ENCODE data around the gene TNC. TPM values are rescaled to one million over a fixed set of nuclear protein-coding genes. Genes with fewer than 3 reads are reported as not detected.

Gene TNC
- total and polyA plus RNA-seq, 10 of the 15 experiments (the other 5 are each of a cell fraction or from before 2014, with no cell fraction given) = 0.05 to 4.2 (median 0.14) TPM

GRCh38 chr9:115144706-115145105 is 26.7 kb upstream of the TNC start (continued):
- no peak for TF ChIP-seq SKIL (IDR thresholded peaks at IDR 0.05; ENCODE audit: low read depth, poor library complexity, severe bottlenecking)
- TF ChIP-seq USF1 (IDR thresholded peaks at IDR 0.05; ENCODE audit: borderline replicate concordance, extremely low read length, insufficient read depth, low read depth, low read length) = no peak
- no peak for TF ChIP-seq CBX5 (IDR thresholded peaks at IDR 0.05; ENCODE audit: low read depth)
- no peak for TF ChIP-seq CTCF (IDR thresholded peaks at IDR 0.05 in 2 of 3, conservative IDR thresholded peaks at IDR 0.05 in 1 of 3; ENCODE audit: control insufficient read depth in 2 of 3, extremely low read depth in 1 of 3, insufficient read depth in 1 of 3, low read depth in 3 of 3, low read length in 3 of 3)
- TF ChIP-seq SREBF1 (IDR thresholded peaks at IDR 0.05; ENCODE audit: low read length) = no peak

- no peak overlapping the region for H3K9ac ChIP-seq (ENCODE audit: control insufficient read depth, insufficient read depth, low read length)
- RAD21 ChIA-PET (ENCODE audit: unreplicated experiment) = no interaction called here
- no peak overlapping the region for H3K4me3 ChIP-seq
- WGBS (ENCODE audit: insufficient coverage, insufficient replicate concordance, low lambda C conversion rate, missing lambda C conversion rate) = 0% methylated on average over 2 of the region's 2 CpGs
- no peak overlapping the region for H3K27ac ChIP-seq (ENCODE audit: control insufficient read depth, insufficient read depth)
- intact Hi-C loops (cut with micrococcal nuclease; ENCODE audit: unreplicated experiment) = no loop called here
- no peaks in the 10 kb centered on the region for H4K20me1 ChIP-seq (ENCODE audit: control insufficient read depth, insufficient read depth)
- no peaks in the 10 kb centered on the region for H3K27me3 ChIP-seq (replicated peaks in 1 of 2; ENCODE audit: control insufficient read depth in 2 of 2, insufficient read depth in 2 of 2, low read length in 1 of 2)
- ATAC-seq (no peak), FAIRE-seq (no peak), DNase-seq (ENCODE audit: low read depth, low spot score) (no peak)
- POLR2A ChIA-PET = no interaction called here
- no TSS peak for BruUV-seq (replicated peaks)
- CTCF ChIA-PET = interaction anchor here (0.6 kb wide), 1 partner anchor 20 kb away, joined by 3 read pairs; no protein-coding TSS in a partner anchor
- SMC1A ChIA-PET (ENCODE audit: uncharacterized antibody, unreplicated experiment) = interaction anchor here (1.0 kb wide), 1 partner anchor 39 kb away, joined by 3 read pairs; no protein-coding TSS in a partner anchor
- no peaks in the 10 kb centered on the region for H3K9me3 ChIP-seq (replicated peaks; ENCODE audit: control insufficient read depth, insufficient read depth, low read length)
- no peaks in the 10 kb centered on the region for H3K79me2 ChIP-seq (ENCODE audit: control insufficient read depth, insufficient read depth, low read length)
- in situ Hi-C loops (cut with MboI) = no loop called here
- H2AFZ ChIP-seq (ENCODE audit: control insufficient read depth, low read depth, low read length) = no peak overlapping the region
- H3K4me2 ChIP-seq (ENCODE audit: control insufficient read depth, insufficient read depth) = no peak overlapping the region
- no peaks in the 10 kb centered on the region for H3K4me1 ChIP-seq (ENCODE audit: control insufficient read depth, insufficient read depth, low read length)
- H3K36me3 ChIP-seq (ENCODE audit: control insufficient read depth in 2 of 2, insufficient read depth in 2 of 2, low read length in 1 of 2) = no peaks in the 10 kb centered on the region
- no peak for TF ChIP-seq IRF4 (IDR thresholded peaks at IDR 0.05; ENCODE audit: low read depth, low read length)
- no peak for TF ChIP-seq SUPT20H (IDR thresholded peaks at IDR 0.05; ENCODE audit: borderline replicate concordance, control insufficient read depth, low read depth, low read length)
- TF ChIP-seq CREM (IDR thresholded peaks at IDR 0.05; ENCODE audit: low read depth) = no peak
- TF ChIP-seq CHD1 (IDR thresholded peaks at IDR 0.05; ENCODE audit: low read depth, low read length) = no peak
- no peak for TF ChIP-seq MYC (IDR thresholded peaks at IDR 0.05; ENCODE audit: insufficient read depth, insufficient read length, insufficient replicate concordance, low read length, severe bottlenecking)
- no peak for TF ChIP-seq CEBPZ (IDR thresholded peaks at IDR 0.05; ENCODE audit: low read depth, low read length)
- no peak for TF ChIP-seq NR2C2 (IDR thresholded peaks at IDR 0.05; ENCODE audit: borderline replicate concordance, control insufficient read depth, insufficient read length, low read depth)
- no peak for TF ChIP-seq NFYB (IDR thresholded peaks at IDR 0.05; ENCODE audit: insufficient read depth, low read depth, low read length)
Observed at GRCh38 chr9:115143689-115144088, 25.7 kb upstream of the TNC start.
